UCSD-AML1 (cell line): Measurements from ENCODE around the gene HSPA14.
A peak's percentile ranks its signal among the peaks of the same experiment; 100 is the strongest.
"Not testable (repeated sequence)": the region's sequence is repeated elsewhere in the genome, so short reads cannot be mapped to it uniquely, and the experiment has no call there.

Experiments used
- DNase-seq: peaks from one replicate; lab custom pipeline; 2025; ENCODE audit not compliant: unreplicated experiment; lab: John Stamatoyannopoulos, UW

The HSPA14 gene, protein sequence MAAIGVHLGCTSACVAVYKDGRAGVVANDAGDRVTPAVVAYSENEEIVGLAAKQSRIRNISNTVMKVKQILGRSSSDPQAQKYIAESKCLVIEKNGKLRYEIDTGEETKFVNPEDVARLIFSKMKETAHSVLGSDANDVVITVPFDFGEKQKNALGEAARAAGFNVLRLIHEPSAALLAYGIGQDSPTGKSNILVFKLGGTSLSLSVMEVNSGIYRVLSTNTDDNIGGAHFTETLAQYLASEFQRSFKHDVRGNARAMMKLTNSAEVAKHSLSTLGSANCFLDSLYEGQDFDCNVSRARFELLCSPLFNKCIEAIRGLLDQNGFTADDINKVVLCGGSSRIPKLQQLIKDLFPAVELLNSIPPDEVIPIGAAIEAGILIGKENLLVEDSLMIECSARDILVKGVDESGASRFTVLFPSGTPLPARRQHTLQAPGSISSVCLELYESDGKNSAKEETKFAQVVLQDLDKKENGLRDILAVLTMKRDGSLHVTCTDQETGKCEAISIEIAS

DNA sequence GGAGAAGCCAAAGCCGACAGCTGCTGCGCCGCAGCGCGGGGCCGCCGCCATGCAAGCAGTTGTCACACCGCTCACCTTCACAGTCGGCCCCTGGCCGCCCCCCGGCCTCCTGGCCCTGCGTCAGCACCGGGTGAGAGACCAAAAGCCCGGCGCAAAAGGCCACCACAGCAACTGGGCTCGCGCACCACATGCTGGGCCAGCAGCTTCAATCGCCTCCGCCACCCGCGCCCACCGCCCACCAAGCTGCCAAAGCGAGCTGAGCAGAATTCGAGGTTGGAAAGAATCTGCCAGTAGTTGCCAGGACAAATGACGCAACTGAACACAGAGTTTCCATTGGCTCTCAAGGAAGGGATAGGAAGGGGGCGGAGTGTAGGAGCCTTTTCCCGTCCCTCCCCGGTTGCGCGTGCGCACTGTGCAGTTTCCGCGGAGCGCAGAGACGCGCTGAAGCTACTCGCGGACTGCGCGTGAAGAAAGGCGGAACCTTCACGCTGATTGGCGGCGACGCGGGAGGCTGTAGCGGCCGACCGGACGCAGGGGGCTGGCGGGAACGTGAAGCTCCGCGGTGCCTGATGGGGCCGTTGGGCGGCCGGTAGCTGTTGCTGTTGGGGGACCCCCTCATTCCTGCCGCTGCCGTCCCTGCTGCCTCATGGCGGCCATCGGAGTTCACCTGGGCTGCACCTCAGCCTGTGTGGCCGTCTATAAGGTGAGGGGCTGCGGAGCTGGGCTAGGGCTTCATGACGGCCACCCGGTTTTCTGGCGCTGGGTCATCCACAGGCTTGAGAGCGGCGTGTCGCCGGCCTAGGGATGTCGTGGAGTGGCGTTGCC, at the start of gene HSPA14, which contains the start of the genes CDNF and MSANTD7:
TSS of gene HSPA14 (plus strand) at position 550 of the 825 bp plus-strand sequence. CDS start at position 647, 97 bp downstream.
TSS of gene CDNF (minus strand) at position 281 of the 825 bp plus-strand sequence. CDS start at position 190, 91 bp downstream.
TSS of gene MSANTD7 (plus strand) at position 550 of the 825 bp plus-strand sequence. CDS start 3,979 bp downstream, outside the sequence.
- DNase-seq, result peak; percentile 99

DNA sequence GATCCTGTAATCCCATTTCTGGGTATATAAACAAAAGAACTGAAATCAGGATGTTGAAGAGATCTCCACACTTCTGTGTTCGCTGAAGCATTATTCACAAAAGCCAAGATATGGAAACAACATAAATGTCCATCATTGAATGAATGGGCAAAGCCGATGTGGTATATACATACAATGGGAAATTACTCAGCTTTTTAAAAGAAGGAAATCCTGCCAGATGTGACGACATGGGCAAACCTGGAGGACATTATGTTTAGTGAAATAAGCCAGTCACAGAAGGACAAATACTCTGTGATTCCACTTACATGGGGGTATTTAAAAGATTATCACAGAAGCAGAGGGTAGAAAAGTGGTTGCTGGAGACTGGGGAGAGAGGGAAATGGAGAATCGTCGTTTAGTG, 39.5 kb upstream of the HSPA14 start:
- no peak for DNase-seq

DNA sequence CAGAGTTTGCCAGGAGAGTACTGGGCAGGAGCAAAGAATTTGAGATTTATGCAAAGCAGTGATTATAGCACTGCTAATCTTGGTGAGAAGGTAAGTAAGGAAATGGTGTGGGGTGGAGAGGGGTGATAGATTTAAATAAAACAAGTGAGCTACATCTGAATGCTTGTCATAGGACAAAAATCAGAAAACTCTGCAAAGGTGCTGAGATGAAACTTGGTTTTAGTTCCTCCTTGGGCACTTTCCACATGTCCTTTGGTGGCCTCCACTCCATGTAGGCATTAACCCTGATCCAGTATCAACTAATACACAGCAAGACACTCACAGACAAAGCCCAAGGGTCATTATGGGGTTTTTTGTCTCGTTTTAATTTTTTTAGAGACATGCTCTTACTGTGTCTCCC, 37.7 kb upstream of the HSPA14 start:
- no peak for DNase-seq

DNA sequence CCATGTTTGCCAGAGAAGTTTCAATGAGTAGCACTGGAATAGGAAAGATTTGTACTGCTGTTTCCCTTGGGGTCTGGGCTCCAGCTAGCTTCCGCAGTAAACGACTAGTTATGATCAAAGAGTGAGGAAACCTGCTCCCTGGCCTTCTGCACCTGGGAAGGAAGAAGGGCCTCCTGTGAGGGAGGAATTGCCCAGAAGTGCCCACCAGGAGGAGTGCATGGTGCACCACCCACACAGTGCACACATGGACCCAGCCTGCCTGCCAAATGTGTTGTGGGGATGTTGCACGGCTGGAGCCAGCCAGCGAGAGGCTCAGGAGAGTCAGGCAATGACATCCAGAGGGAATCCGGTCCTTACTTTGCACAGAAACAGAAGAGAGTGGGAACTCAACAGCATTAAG, 36.4 kb upstream of the HSPA14 start:
- no peak for DNase-seq

DNA sequence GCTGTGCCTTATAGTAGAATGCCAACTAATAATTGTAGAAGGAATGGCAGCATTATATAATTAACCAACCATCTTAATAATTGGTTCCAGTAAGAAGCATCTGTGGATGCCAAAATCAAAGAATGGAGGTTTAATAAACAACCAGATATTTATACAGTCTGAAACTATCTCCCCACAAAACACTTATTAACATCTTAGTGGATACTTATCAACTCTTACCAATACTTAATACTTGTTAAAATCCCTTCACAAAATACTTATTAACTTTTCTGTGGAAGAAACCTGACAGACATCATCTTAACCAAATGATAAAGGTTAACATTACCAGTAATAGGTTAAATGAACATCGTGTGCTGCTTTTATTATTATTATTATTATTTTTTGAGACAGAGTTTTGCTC, 34.3 kb upstream of the HSPA14 start:
- no peak for DNase-seq

GRCh38 chr10:14806318-14806717, 31.8 kb upstream of the HSPA14 start:
- no peak for DNase-seq

GRCh38 chr10:14810969-14811953, 26.8 kb upstream of the HSPA14 start:
- no peak for DNase-seq

GRCh38 chr10:14812271-14812670, 25.8 kb upstream of the HSPA14 start:
- no peak for DNase-seq

- DNase-seq, result no peak
Observed at GRCh38 chr10:14815681-14816080, 22.4 kb upstream of the HSPA14 start.

DNA sequence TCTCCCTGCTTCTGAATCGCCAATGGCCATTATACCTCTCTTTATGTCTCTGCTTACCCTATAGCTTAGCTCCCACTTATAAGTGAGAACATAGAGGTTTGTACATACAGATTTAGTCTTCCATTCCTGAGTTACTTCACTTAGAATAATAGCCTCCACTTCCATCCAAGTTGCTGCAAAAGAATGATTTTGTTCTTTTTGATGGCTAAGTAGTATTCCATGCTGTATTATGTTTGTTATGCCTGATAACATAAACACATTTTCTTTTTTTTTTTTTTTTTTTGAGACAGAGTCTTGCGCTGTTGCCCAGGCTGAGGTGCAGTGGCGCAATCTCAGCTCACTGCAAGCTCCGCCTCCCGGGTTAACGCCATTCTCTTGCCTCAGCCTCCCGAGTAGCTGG, 21.4 kb upstream of the HSPA14 start:
- DNase-seq, result not testable (repeated sequence)

- no peak for DNase-seq
Observed at GRCh38 chr10:14820010-14820774, 17.9 kb upstream of the HSPA14 start.

GRCh38 chr10:14820775-14821154, 17.3 kb upstream of the HSPA14 start:
- no peak for DNase-seq

GRCh38 chr10:14821635-14822375, 16.3 kb upstream of the HSPA14 start:
- no peak for DNase-seq

DNA sequence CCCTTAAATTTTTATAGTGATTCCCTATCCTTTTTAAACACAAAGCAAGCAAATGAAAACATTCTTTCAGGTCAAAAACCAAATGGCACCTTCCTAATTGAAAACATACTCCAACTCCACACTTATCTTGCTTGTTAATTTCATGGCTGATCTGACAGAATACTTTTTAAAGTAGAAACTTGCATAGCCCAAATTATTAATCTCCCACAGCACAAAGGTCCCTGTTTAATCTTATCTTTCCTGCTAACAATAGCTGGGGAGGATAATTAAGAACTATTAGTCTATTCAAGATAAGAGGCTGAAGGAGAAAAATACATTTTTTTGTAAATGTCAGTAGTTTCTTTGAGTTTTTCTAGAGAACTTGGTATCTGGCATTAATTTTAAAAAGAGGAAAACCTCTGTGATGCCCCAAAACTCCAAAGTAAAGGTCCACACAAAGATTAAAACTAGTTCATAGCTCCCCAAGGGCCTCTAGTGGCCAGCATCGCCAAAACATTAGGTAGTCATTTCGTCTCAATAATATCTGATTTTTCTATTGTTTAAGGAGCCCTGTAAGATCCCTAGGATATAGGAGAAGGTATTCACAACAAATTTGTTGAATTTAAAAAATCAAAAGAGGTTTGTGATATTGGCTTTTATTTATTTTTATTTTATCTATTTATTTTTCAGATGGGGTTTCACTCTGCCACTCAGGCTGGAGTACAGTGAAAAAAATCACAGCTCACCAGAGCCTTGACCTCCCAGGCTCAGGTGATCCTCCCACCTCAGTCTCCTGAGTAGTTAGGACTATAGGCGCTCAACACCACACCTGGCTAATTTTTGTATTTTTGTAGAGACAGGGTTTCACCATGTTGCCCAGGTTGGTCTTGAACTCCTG, 15.0 kb upstream of the HSPA14 start:
- DNase-seq, result peak; percentile 25

GRCh38 chr10:14823966-14824365, 14.1 kb upstream of the HSPA14 start:
- DNase-seq, result no peak

- no peak for DNase-seq
Observed at GRCh38 chr10:14826076-14826829, 11.9 kb upstream of the HSPA14 start.

DNA sequence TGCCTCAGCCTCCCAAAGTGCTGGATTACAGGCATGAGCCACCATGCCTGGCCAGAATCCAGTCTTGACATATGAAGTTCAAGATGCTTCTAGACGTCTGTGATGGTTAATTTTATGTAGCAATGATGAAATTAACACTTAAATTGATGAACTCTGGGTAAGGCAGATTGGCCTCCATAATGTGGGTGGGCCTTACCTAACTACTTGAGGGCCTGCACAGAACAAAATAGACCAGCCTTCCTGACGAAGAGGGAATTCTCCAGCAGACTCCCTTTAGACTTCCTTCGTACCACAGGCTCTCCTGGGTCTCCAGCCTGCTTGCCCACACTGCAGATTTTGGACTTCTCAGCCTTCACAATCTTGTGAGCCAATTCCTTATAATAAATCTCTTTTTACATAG, 5.0 kb upstream of the HSPA14 start:
- DNase-seq, result no peak
